Hematopoietic multipotent progenitor cell treated with erythropoietin and hydrocortisone succinate and interleukin-3 and kit ligand, for 4 days (in vitro differentiated cells): Measurements from ENCODE around the gene SGCD.

Experiments
- DNase-seq: peaks from one replicate; pipeline ENCODE4 v3.0.0-alpha.2; 2015

SGCD gene

GRCh38 chr5:156471893-156472292 lies 144.9 kb downstream of the SGCD start:
- DNase-seq: no peak

- DNase-seq: no peak
Observed at GRCh38 chr5:156473269-156473908, 146.4 kb downstream of the SGCD start.

DNA sequence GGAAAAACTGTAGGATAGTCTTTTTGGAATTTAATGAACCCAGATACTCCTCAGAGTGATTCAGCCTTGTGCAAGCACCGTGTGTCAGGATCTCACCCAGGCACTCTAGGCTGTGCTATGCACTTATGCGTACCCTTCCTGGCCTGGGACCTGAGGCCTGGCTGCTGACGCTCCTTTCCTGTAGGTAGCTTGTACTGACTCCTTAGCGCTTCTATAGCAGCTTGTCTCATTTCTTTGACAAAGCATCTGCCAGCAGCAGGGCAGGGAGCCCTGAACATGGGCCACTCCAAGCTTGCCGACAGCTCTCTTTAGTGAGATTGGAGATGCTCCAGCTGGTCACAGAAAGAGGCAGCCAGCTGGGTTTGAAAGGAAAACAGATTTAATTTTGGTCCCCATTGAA lies 147.3 kb downstream of the SGCD start:
- no peak for DNase-seq

DNA sequence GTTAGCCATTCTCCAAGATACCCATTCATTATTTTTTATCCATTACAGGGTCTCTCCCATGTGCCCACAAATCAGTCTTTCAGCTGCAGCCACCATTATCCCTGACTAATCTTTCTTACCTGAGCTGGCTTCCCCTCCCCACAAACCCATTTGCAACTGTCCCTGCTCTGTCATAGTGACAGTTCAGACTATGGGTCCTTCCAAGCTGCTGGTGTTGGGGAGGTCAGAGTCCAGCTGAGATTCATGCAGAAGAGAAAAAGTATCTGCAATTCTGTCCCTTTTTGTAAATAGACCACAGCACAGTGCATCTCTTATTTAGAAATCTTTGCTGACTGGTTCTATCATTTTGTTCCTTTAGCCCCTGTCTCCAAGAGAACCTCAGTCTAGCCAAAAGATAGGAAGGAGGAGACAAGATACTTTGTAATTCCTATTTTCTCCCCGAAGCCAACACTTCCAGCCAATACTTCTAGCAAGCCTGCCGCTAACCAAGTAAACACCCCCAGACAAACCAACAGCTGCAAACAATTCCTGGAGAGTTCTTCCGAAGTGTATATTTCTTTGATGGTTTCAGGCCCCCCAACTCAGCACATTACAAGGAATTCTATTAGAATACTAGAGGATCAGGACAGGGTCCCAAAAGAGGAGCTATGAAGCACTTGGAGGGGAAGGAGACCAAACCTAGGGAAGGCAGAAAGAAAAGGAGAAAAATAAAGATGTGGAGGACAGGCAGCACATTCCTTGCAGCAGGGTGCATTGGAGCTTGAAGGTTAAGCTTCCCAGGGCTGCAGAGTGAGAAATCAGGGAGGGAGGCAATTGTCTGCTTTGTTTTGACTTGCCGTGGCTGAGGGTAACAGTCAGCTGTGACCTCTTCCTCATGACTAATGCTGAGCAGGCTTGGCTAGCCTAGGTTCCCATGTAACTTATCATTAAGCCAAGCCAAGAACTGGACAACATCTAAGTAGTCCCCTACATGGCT lies 148.5 kb downstream of the SGCD start:
- no peak for DNase-seq

- no peak for DNase-seq
Observed at GRCh38 chr5:156476158-156476551, 149.2 kb downstream of the SGCD start.

GRCh38 chr5:156476678-156477077 lies 149.7 kb downstream of the SGCD start:
- DNase-seq: no peak

DNA sequence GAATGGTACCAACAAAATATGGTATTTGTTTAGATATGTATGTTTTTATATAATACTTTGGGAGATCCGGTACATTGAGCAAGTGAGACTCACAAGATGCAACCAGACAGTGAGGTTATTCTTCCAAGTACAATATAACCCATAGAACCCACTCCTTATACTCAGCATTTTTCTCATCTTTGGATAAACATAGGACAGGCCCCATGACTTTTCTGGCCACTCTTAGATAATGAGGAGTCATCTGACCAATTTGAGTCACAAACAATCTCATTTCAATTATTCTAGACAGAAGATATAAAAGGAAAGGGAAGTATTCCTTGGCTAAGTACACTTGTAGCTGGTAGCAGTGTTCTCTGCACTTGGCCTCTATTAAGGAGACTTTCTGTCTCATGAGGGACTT lies 150.2 kb downstream of the SGCD start:
- DNase-seq: no peak

GRCh38 chr5:156479849-156480248 lies 152.9 kb downstream of the SGCD start:
- no peak for DNase-seq

DNA sequence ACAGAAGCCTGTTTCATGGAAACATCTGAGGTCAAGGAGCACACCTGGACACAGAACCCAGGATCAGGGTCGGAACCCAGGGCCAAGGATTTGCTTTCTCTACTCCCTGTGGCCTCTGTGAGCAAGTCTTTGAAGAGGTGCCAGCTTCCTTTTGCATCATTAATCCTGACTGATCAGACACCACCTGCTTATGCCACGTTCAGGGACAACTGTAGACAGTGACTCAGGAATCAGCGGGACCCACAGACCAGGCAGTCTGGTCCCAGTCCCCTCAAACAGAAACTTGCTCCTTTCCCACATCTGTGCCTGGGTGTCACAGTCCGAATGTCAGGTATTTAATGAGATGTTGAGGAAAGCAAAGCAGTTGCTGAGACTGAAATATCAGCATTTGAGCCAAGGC lies 154.8 kb downstream of the SGCD start:
- DNase-seq: no peak

GRCh38 chr5:156482818-156483217 lies 155.9 kb downstream of the SGCD start:
- DNase-seq: no peak

DNA sequence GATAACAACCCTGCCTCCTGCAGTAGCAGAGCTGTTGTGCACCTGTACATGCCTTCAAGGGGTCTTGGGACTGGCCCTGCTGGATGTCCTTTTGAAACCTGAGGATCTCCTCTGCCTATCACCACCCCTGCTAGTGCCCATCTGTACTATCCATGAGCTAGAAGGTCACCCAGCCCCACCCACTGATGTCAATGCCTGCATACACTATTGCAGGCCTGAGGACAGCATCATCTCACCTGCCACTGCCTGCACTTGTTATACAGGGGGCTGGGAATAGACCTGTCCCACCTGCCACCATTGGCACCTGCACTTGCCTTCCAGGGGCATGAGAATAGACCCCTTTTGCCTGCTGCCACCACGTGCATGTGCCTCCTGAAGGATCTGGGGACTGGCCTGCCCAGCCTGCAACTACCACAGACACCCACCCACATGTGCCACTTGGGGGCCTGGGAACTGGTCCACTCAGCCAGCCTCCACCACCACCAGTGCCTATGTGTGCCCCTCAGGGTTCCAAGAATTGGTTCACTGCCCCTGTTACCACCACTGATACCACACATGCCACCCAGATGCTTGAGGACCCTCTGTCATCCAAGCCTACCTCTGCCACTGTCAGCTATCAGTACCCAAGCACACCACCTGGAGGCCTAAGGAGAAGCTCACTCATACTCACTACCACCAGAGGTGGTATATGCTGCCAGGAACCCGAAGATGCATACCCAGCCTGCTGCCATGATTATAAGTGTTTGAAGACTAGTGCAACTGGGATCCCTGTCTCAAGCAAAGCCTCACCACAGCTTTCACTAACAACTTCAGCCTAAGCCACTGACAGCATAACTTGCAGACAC lies 159.7 kb downstream of the SGCD start:
- no peak for DNase-seq

DNA sequence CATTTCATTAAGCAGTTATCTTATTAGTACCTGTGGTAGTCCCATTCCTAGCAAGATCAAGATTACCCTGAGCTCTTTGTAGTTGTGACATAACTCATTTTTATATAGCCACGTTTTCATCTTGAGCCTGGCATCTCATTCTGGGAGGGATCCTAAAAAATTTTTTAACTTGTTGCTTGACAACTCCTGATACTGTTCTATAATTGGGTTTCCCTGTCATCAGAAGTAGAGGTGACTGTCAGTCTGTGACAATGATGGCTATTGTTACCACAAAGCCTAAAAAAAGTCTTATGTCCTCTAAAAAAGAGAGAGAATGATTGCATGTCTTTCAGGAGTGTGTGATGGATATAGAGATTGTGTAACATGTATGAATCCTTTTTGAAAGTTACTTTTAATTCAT lies 164.8 kb downstream of the SGCD start:
- no peak for DNase-seq

DNA sequence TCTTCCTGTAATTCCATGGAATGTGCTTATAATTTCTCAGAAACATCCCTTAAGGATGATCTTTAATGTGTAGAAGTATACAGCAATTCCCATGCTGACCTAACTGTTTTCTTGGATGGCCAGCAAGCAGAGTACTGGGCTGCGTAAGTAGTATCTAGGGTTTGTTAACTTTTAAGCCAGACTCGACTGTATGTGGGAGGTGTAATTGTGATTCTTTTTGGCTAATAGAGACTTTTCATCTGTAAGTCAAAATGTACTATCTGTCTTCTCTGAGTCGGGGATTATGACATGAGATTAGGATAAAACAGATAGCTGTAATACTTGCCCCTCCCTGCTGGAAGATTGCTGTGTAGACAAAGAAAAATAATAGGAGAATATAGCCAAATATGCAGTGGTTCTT lies 169.3 kb downstream of the SGCD start:
- no peak for DNase-seq

GRCh38 chr5:156497804-156498208 lies 170.8 kb downstream of the SGCD start:
- DNase-seq: no peak

- no peak for DNase-seq
Observed at GRCh38 chr5:156498226-156498980, 171.4 kb downstream of the SGCD start.

- no peak for DNase-seq
Observed at GRCh38 chr5:156500755-156501154, 173.8 kb downstream of the SGCD start.

- DNase-seq: no peak
Observed at GRCh38 chr5:156505101-156505500, 178.1 kb downstream of the SGCD start.

GRCh38 chr5:156513123-156513815 lies 186.3 kb downstream of the SGCD start:
- peak; percentile 7 for DNase-seq

DNA sequence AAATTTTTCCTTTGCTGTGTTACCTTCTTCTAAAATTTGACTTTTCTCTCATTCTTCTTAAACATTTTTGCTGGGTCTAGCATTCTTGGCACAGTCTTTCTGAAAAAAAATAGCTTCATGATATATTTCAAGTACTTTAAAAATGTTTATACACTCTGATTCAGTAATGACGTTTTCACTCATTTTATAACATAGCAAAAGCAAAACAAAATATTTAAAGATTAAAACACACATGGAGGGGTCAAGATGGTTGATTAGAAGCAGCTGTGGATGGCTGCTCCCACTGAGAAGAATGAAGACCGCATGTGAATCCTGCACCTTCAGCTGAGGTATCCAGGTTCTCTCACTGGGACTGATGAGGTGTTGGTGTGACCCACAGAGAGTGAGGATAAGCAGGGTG lies 188.2 kb downstream of the SGCD start:
- no peak for DNase-seq

DNA sequence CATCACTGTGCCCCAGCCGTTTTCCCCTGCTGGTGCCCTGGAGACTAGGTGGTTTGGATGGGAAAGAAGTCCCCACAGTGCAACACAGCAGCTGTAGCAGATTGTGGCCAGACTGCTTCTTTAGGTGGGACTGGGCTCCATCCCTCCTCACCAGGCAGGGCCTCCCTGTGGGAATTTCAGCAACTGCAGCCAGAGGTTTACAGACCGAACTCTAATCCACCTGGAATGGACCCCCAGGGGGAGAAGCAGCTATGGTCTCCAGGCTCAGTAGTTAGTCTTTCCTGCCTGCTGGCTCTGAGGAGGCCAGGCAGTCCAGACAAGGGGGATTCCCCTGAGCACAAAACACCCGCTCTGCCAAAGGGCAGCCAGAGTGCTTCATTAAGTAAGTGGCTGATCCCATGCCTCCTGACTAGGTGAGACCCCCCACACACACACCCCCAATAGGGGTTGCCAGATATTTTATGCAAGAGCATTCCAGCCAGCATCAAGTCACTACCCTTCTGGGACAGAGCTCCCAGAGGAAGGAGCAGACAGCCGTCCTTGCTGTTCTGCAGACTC lies 188.9 kb downstream of the SGCD start:
- DNase-seq: no peak

- DNase-seq: no peak
Observed at GRCh38 chr5:156522651-156523529, 195.9 kb downstream of the SGCD start.
